Testis (tissue), 3 donors: ENCODE data around the gene LONRF2. TPM values are rescaled to one million over a fixed set of nuclear protein-coding genes. Genes with fewer than 3 reads are reported as not detected.

Experiments used
- DNase-seq: peaks from one replicate; pipeline ENCODE4 v3.0.0-alpha.2; 2019
- H3K27ac ChIP-seq, 2 donors: fragments of 200-600 bp; sonication (generic); one replicate each; pipeline ENCODE4 v1.5.1; 2019
- H3K27me3 ChIP-seq: fragments of 200-600 bp; sonication (generic); one replicate; pipeline ENCODE4 v1.5.1; 2019
- H3K36me3 ChIP-seq: fragments of 200-600 bp; sonication (generic); one replicate; pipeline ENCODE4 v1.5.1; 2017; ENCODE audit warnings: low read depth; ENCODE audit errors: missing control alignments
- H3K4me1 ChIP-seq: fragments of 200-600 bp; sonication (generic); one replicate; pipeline ENCODE4 v1.5.1; 2019
- H3K4me3 ChIP-seq, 2 donors: fragments of 200-600 bp; sonication (generic); one replicate each; pipeline ENCODE4 v1.5.1; 2017 to 2019
- H3K9me3 ChIP-seq: fragments of 200-600 bp; sonication (generic); one replicate; pipeline ENCODE4 v1.5.1; 2017
- CTCF ChIP-seq, 3 experiments: fragments of 450-650 bp in 2 of 3; fragments of 200-600 bp in 1 of 3; sonication (generic) in 1 of 3; IDR thresholded peaks; one replicate each; pipeline ENCODE4 v1.5.1; 2016 to 2019; ENCODE audit warnings: antibody characterized with exemption in 3 of 3, mild to moderate bottlenecking in 2 of 3, moderate library complexity in 1 of 3
- POLR2A ChIP-seq: fragments of 450-650 bp; IDR thresholded peaks from one replicate; pipeline ENCODE4 v1.6.1; 2017; ENCODE audit warnings: antibody characterized with exemption, mild to moderate bottlenecking, moderate library complexity
- WGBS, 2 donors: methylation state at CpG; one replicate each; pipeline ENCODE4 v1.1.5; 2018; 5-methylcytosine and 5-hydroxymethylcytosine counted together
- intact Hi-C: fragments of 100-400 bp; cut with DNase I; formaldehyde crosslinking; loops from one replicate; pipeline ENCODE4 v1.15.1; 2023; ENCODE audit warnings: low total_unique reads
- polyA plus RNA-seq: library from polyadenylated mRNA; stranded (reverse); fragments of 350-450 nt; fragmentation: Illumina TruSeq; extraction: RNeasy Lipid Tissue Mini Kit (QIAGEN cat#74804); gene quantifications from one replicate; pipeline ENCODE4 v1.2.3, GENCODE V29; 2014; ENCODE audit warnings: low read depth, low replicate concordance; ENCODE audit not compliant: insufficient read depth
- total RNA-seq, 2 donors: library from RNA; depleted of rRNA; stranded (reverse); fragments of >200 nt; gene quantifications; one replicate each; pipeline ENCODE4 v1.2.3, GENCODE V29; 2016

The LONRF2 gene
- total and polyA plus RNA-seq, 3 donors from 2014 or later: 6.5 to 17.7 (median 16.1) TPM

DNA sequence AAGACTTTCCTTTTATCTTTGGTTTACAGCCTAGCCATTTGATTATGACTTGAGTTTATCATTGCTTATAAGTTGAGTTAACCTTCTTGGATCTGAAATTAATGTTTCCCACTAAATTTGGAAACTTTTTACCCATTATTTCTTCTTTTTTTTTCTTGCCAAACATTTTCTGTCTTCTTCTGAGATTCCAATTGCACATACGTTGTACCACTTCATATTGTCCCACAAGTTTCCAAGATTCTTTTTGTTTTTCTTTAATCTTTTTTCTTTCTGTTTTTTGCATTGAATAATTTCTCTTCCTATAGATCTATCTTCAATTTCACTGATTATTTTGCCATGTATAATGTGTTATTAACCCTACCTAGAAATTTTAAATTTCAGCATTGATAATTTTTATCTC, 18.6 kb downstream of the LONRF2 start:
- WGBS, 2 donors: 85 to 97% methylated on average over 1 of the region's 1 CpG
- no peak overlapping the region for H3K27ac ChIP-seq
- no peak overlapping the region for H3K4me3 ChIP-seq
- DNase-seq: no peak
- no peaks in the 10 kb centered on the region for H3K9me3 ChIP-seq
- H3K27me3 ChIP-seq: no peaks in the 10 kb centered on the region
- TF ChIP-seq CTCF (IDR thresholded peaks at IDR 0.05) (no peak), POLR2A (no peak)
- H3K36me3 ChIP-seq: no peaks in the 10 kb centered on the region
- intact Hi-C loops: no loop called here
- no peaks in the 10 kb centered on the region for H3K4me1 ChIP-seq

GRCh38 chr2:100302585-100302892, 19.8 kb downstream of the LONRF2 start:
- H3K4me1 ChIP-seq: no peaks in the 10 kb centered on the region
- no peak overlapping the region for H3K27ac ChIP-seq
- H3K9me3 ChIP-seq: no peaks in the 10 kb centered on the region
- H3K36me3 ChIP-seq: no peaks in the 10 kb centered on the region
- H3K27me3 ChIP-seq: no peaks in the 10 kb centered on the region
- TF ChIP-seq CTCF (IDR thresholded peaks at IDR 0.05): no peak
- no peak for TF ChIP-seq POLR2A
- no peak for DNase-seq
- WGBS, 2 donors: 86 to 93% methylated on average over 3 of the region's 3 CpGs
- no peak overlapping the region for H3K4me3 ChIP-seq
- intact Hi-C loops: no loop called here

- no peak overlapping the region for H3K4me3 ChIP-seq
- TF ChIP-seq CTCF (IDR thresholded peaks at IDR 0.05) (no peak), POLR2A (no peak)
- WGBS, 2 donors: 89 to 90% methylated on average over 7 of the region's 7 CpGs
- H3K36me3 ChIP-seq: no peaks in the 10 kb centered on the region
- H3K4me1 ChIP-seq: no peaks in the 10 kb centered on the region
- intact Hi-C loops: no loop called here
- H3K27ac ChIP-seq: no peak overlapping the region
- no peaks in the 10 kb centered on the region for H3K27me3 ChIP-seq
- no peaks in the 10 kb centered on the region for H3K9me3 ChIP-seq
- DNase-seq: no peak
Measured at GRCh38 chr2:100301881-100302584, 20.3 kb downstream of the LONRF2 start.

DNA sequence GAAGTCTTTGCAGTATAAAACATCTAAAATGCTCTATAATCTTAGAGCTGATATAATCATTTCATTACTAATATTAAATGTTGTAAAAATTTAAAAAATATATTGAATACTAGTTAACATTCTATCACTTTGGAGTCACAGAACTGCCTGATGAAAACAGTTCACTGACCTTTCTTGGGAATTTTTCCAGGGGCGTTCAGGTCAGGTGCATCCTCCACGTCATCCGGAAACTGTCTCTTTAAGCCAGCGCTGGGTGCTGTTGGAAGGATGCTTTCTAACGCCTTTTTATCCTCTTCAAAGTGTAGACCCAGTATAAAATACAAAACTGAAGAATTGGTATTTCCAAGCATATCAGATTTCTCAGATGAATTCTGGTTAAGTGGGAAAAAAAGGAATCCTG, 22.8 kb downstream of the LONRF2 start:
- no peaks in the 10 kb centered on the region for H3K36me3 ChIP-seq
- 81 to 89% methylated on average over 5 of the region's 5 CpGs for WGBS, 2 donors
- no peaks in the 10 kb centered on the region for H3K9me3 ChIP-seq
- H3K27ac ChIP-seq: no peak overlapping the region
- H3K4me3 ChIP-seq: no peak overlapping the region
- TF ChIP-seq CTCF (IDR thresholded peaks at IDR 0.05) (no peak), POLR2A (no peak)
- H3K27me3 ChIP-seq: no peaks in the 10 kb centered on the region
- no peaks in the 10 kb centered on the region for H3K4me1 ChIP-seq
- no peak for DNase-seq
- intact Hi-C loops: no loop called here

- no peak for TF ChIP-seq CTCF (IDR thresholded peaks at IDR 0.05)
- TF ChIP-seq POLR2A: no peak
- no peak overlapping the region for H3K4me3 ChIP-seq
- H3K36me3 ChIP-seq: no peaks in the 10 kb centered on the region
- no peaks in the 10 kb centered on the region for H3K9me3 ChIP-seq
- H3K27me3 ChIP-seq: no peaks in the 10 kb centered on the region
- H3K27ac ChIP-seq: no peak overlapping the region
- DNase-seq: no peak
- intact Hi-C loops: no loop called here
- WGBS, 2 donors: 91 to 92% methylated on average over 3 of the region's 3 CpGs
- H3K4me1 ChIP-seq: peaks cover 4% of the 10 kb centered on the region
Measured at GRCh38 chr2:100297511-100297910, 24.8 kb downstream of the LONRF2 start.
